Parathyroid adenoma (tissue), 2 donors: ENCODE data around the gene MTUS2.

ENCODE experiments used
- H2AFZ ChIP-seq: fragments of 300-600 bp; sonication (generic); one replicate; pipeline ENCODE4 v1.7.0; 2017; ENCODE audit warnings: antibody characterized with exemption, mild to moderate bottlenecking
- H3K27ac ChIP-seq: fragments of 300-600 bp; sonication (generic); one replicate; pipeline ENCODE4 v1.7.0; 2017
- H3K27me3 ChIP-seq: fragments of 300-600 bp; sonication (generic); one replicate; pipeline ENCODE4 v1.7.0; 2017; ENCODE audit warnings: low read length; ENCODE audit not compliant: control insufficient read depth, insufficient read depth
- H3K36me3 ChIP-seq: fragments of 300-600 bp; sonication (generic); one replicate; pipeline ENCODE4 v1.7.0; 2017; ENCODE audit warnings: low read length; ENCODE audit not compliant: control insufficient read depth, insufficient read depth
- H3K4me1 ChIP-seq: fragments of 300-600 bp; sonication (generic); one replicate; pipeline ENCODE4 v1.7.0; 2017; ENCODE audit warnings: control low read depth
- H3K4me2 ChIP-seq: fragments of 300-600 bp; sonication (generic); one replicate; pipeline ENCODE4 v1.7.0; 2017; ENCODE audit warnings: low read length
- H3K4me3 ChIP-seq: fragments of 300-600 bp; sonication (generic); one replicate; pipeline ENCODE4 v1.7.0; 2017; ENCODE audit warnings: low read depth, low read length
- H3K79me2 ChIP-seq: fragments of 300-600 bp; sonication (generic); one replicate; pipeline ENCODE4 v1.7.0; 2017; ENCODE audit warnings: control low read depth
- H3K9ac ChIP-seq: fragments of 300-600 bp; sonication (generic); one replicate; pipeline ENCODE4 v1.7.0; 2017; ENCODE audit warnings: mild to moderate bottlenecking
- H3K9me3 ChIP-seq: fragments of 300-600 bp; sonication (generic); one replicate; pipeline ENCODE4 v1.7.0; 2017; ENCODE audit warnings: low read length; ENCODE audit not compliant: control insufficient read depth
- CTCF ChIP-seq: fragments of 300-600 bp; sonication (generic); IDR thresholded peaks from one replicate; pipeline ENCODE4 v1.7.0; 2017; ENCODE audit warnings: antibody characterized with exemption, mild to moderate bottlenecking
- donor health status: primary hyperparathyroidism.

Gene MTUS2

GRCh38 chr13:29436291-29436690 lies 616.2 kb downstream of the MTUS2 start:
- Histone ChIP-seq H3K9me3 (no peaks in the 10 kb centered on the region), H3K4me2 (no peak overlapping the region), H3K79me2 (no peaks in the 10 kb centered on the region), H3K36me3 (no peaks in the 10 kb centered on the region), H3K9ac (no peak overlapping the region), H3K4me3 (no peak overlapping the region), H3K27me3 (no peaks in the 10 kb centered on the region), H2AFZ (no peak overlapping the region), H3K4me1 (no peaks in the 10 kb centered on the region), H3K27ac (no peak overlapping the region)
- TF ChIP-seq CTCF, result no peak

GRCh38 chr13:29436721-29437280 lies 616.7 kb downstream of the MTUS2 start:
- no peak overlapping the region for H2AFZ ChIP-seq
- H3K27ac ChIP-seq, result no peak overlapping the region
- no peaks in the 10 kb centered on the region for H3K79me2 ChIP-seq
- H3K4me2 ChIP-seq, result no peak overlapping the region
- TF ChIP-seq CTCF, result no peak
- H3K4me3 ChIP-seq, result no peak overlapping the region
- H3K9me3 ChIP-seq, result no peaks in the 10 kb centered on the region
- H3K27me3 ChIP-seq, result no peaks in the 10 kb centered on the region
- no peak overlapping the region for H3K9ac ChIP-seq
- H3K36me3 ChIP-seq, result no peaks in the 10 kb centered on the region
- H3K4me1 ChIP-seq, result no peaks in the 10 kb centered on the region

DNA sequence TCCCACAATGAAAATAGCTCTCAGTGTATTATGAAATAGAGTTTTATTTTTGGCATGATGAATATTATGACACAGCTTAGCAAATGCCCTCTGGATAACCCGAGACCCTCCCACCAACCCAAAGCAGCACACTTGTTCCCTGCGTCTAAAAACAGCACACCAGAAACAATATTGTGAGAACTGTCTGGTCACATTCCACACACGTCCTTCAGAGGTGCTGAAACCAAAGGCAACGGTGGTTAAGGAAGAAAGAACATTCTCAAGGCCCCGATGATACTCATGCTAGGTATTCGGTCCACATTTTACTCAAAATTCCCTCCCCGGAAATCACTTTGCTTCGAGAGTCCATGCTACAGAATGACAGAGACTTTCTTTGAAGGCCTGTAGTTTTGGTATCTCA lies 618.6 kb downstream of the MTUS2 start:
- H3K4me3 ChIP-seq, result no peak overlapping the region
- H3K36me3 ChIP-seq, result no peaks in the 10 kb centered on the region
- no peaks in the 10 kb centered on the region for H3K4me1 ChIP-seq
- H3K79me2 ChIP-seq, result no peaks in the 10 kb centered on the region
- no peak overlapping the region for H2AFZ ChIP-seq
- no peak overlapping the region for H3K4me2 ChIP-seq
- no peaks in the 10 kb centered on the region for H3K27me3 ChIP-seq
- no peak for TF ChIP-seq CTCF
- no peak overlapping the region for H3K9ac ChIP-seq
- no peaks in the 10 kb centered on the region for H3K9me3 ChIP-seq
- no peak overlapping the region for H3K27ac ChIP-seq

DNA sequence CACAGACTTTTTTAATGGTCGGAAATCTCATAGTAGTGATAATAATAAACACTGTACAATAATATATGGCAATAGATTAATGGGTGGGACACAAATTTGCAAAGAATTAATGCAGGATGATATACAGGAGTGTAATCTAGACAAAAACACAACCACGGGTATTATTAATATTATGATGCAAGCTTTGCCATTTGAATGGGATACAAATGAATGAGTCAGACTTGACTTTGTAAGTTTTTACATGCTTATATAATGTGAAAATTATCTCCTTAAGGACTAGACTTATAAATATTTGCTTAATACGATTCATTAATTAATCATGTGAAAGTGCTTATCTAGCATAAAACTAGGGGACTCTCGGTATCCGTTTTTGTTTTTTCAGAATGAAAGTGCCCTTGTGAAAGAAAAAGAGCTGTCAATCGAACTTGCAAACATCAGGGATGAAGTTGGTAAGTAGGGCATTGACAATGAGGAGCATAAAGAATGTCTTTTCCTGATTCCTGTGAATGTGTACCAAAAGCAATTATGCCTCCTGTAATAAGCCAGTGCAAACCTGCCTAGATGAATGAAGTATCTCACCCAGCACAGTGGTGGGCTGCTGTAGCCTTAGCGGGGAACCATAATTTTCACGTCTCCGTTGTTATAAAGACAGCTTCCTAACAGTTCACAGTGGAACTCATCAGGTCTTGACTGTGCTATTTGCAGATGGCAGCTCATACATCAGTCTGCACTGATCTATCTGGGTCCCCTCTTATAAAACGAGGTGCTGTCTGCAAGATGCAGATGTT lies 619.7 kb downstream of the MTUS2 start:
- H3K9me3 ChIP-seq, result no peaks in the 10 kb centered on the region
- no peaks in the 10 kb centered on the region for H3K79me2 ChIP-seq
- no peaks in the 10 kb centered on the region for H3K27me3 ChIP-seq
- no peak overlapping the region for H3K27ac ChIP-seq
- no peak overlapping the region for H2AFZ ChIP-seq
- no peak overlapping the region for H3K9ac ChIP-seq
- no peaks in the 10 kb centered on the region for H3K36me3 ChIP-seq
- H3K4me2 ChIP-seq, result no peak overlapping the region
- H3K4me1 ChIP-seq, result no peaks in the 10 kb centered on the region
- no peak for TF ChIP-seq CTCF
- H3K4me3 ChIP-seq, result no peak overlapping the region

GRCh38 chr13:29441306-29441705 lies 621.2 kb downstream of the MTUS2 start:
- Histone ChIP-seq H3K4me2 (no peak overlapping the region), H2AFZ (no peak overlapping the region), H3K27me3 (no peaks in the 10 kb centered on the region), H3K79me2 (no peaks in the 10 kb centered on the region), H3K4me3 (no peak overlapping the region), H3K4me1 (no peaks in the 10 kb centered on the region), H3K9me3 (no peaks in the 10 kb centered on the region), H3K36me3 (no peaks in the 10 kb centered on the region), H3K27ac (no peak overlapping the region), H3K9ac (no peak overlapping the region)
- no peak for TF ChIP-seq CTCF
